GM12801 (cell line): Measurements from ENCODE around the gene MDC1.

Source experiments
- CTCF ChIP-seq: IDR thresholded peaks from one replicate; pipeline ENCODE4 v1.5.1; 2011; ENCODE audit warnings: control low read depth; ENCODE audit not compliant: insufficient read length; ENCODE audit errors: extremely low read depth

Gene MDC1

GRCh38 chr6:30741063-30741779 lies 24.1 kb upstream of the MDC1 start:
- TF ChIP-seq CTCF, result no peak

GRCh38 chr6:30740540-30740870 lies 23.4 kb upstream of the MDC1 start:
- no peak for TF ChIP-seq CTCF

GRCh38 chr6:30738532-30738931 lies 21.5 kb upstream of the MDC1 start:
- no peak for TF ChIP-seq CTCF

GRCh38 chr6:30735668-30736314 lies 18.7 kb upstream of the MDC1 start:
- no peak for TF ChIP-seq CTCF

- no peak for TF ChIP-seq CTCF
These were observed 15.3 kb upstream of the MDC1 start for GRCh38 chr6:30732237-30732943.

- TF ChIP-seq CTCF, result no peak
These were observed 13.7 kb upstream of the MDC1 start for GRCh38 chr6:30730601-30731435.
